ENCODE data around the gene HSPA12A.

The HSPA12A gene

DNA sequence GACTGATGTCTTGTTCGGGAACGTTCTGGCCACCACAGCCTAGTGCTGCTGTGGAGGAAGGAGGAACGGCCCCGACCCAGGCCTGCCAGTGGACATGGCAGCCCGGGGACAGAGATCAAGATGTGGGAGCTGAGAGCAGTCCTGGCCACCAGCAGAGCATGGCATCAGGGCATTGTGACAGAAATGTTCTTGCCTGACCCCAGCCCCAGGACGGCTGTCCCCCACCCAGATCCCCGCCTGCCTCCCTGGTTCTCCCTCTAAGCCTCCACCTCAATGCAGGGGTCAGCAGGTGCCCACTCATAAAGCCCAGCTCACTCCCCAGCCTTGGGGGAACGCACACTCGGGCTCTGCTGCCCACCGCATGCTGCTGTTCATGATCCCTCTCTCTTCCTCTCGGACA lies 42.9 kb upstream of the HSPA12A start:
- TF ChIP-seq, protein P1, sequence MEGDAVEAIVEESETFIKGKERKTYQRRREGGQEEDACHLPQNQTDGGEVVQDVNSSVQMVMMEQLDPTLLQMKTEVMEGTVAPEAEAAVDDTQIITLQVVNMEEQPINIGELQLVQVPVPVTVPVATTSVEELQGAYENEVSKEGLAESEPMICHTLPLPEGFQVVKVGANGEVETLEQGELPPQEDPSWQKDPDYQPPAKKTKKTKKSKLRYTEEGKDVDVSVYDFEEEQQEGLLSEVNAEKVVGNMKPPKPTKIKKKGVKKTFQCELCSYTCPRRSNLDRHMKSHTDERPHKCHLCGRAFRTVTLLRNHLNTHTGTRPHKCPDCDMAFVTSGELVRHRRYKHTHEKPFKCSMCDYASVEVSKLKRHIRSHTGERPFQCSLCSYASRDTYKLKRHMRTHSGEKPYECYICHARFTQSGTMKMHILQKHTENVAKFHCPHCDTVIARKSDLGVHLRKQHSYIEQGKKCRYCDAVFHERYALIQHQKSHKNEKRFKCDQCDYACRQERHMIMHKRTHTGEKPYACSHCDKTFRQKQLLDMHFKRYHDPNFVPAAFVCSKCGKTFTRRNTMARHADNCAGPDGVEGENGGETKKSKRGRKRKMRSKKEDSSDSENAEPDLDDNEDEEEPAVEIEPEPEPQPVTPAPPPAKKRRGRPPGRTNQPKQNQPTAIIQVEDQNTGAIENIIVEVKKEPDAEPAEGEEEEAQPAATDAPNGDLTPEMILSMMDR (IDR thresholded peaks at IDR 0.05; ENCODE audit: unreplicated experiment in 3 of 3): no peak
- H3K4me3 Mint-ChIP-seq: no peak overlapping the region
- peaks cover 39% of the 10 kb centered on the region for H3K27me3 Mint-ChIP-seq (ENCODE audit: low read depth)
- H3K9me3 Mint-ChIP-seq: no peaks in the 10 kb centered on the region
- no peak overlapping the region for H3K27ac Mint-ChIP-seq
- H3K4me1 Mint-ChIP-seq: peaks cover 29% of the 10 kb centered on the region
- H3K36me3 Mint-ChIP-seq (ENCODE audit: low read depth): no peaks in the 10 kb centered on the region

DNA sequence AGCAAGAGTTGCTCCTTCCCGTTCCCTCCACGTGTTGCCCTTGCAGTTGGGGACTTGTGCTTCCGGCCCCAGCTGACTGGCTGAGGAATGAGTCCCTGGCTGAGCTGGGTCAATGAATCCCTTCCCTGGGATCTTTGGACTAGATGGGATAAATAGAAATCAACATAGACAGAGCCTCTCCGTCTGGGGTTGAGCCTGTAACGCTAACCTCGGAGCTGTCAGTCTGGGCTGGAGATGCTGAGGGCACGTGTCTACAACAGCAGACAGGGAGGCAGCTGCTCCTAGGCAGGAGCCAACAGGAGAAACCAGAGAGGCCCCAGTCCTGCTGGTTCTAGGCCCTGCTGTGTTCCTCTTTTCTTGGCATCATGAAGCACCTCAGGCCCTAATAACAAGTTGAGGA lies 42.3 kb upstream of the HSPA12A start:
- H3K27me3 Mint-ChIP-seq (ENCODE audit: low read depth): peaks cover 33% of the 10 kb centered on the region
- H3K27ac Mint-ChIP-seq: peak overlapping the region in 1 of 3 experiments; percentile 10
- TF ChIP-seq, protein P1 (IDR thresholded peaks at IDR 0.05; ENCODE audit: unreplicated experiment in 3 of 3): no peak
- H3K36me3 Mint-ChIP-seq (ENCODE audit: low read depth): no peaks in the 10 kb centered on the region
- no peaks in the 10 kb centered on the region for H3K9me3 Mint-ChIP-seq
- H3K4me3 Mint-ChIP-seq: no peak overlapping the region
- H3K4me1 Mint-ChIP-seq: peaks cover 29% of the 10 kb centered on the region

DNA sequence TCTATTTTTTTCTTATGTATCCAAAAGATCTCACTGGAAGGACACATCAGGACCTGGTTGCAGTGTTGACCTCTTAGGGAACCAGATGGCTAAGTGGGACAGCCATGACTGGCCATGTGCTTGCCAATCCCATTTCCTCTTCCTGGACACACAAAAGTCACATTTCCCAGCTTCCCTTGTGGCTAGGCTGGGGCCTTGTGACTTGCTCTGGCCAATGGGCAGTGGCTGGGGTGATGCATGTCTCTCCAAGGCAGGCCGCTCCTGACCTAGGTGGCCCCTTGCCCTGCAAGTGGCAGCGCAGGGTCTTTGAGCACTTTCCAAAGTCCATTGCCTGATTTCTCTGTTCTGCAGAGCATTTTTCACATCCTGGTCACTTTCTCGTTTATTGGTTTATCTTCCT lies 41.7 kb upstream of the HSPA12A start:
- no peak overlapping the region for H3K4me3 Mint-ChIP-seq
- H3K27me3 Mint-ChIP-seq (ENCODE audit: low read depth): peaks cover 30% of the 10 kb centered on the region
- H3K27ac Mint-ChIP-seq: no peak overlapping the region
- TF ChIP-seq, protein P1 (IDR thresholded peaks at IDR 0.05; ENCODE audit: unreplicated experiment in 3 of 3): no peak
- H3K36me3 Mint-ChIP-seq (ENCODE audit: low read depth): no peaks in the 10 kb centered on the region
- H3K4me1 Mint-ChIP-seq: peaks cover 29% of the 10 kb centered on the region
- no peaks in the 10 kb centered on the region for H3K9me3 Mint-ChIP-seq

DNA sequence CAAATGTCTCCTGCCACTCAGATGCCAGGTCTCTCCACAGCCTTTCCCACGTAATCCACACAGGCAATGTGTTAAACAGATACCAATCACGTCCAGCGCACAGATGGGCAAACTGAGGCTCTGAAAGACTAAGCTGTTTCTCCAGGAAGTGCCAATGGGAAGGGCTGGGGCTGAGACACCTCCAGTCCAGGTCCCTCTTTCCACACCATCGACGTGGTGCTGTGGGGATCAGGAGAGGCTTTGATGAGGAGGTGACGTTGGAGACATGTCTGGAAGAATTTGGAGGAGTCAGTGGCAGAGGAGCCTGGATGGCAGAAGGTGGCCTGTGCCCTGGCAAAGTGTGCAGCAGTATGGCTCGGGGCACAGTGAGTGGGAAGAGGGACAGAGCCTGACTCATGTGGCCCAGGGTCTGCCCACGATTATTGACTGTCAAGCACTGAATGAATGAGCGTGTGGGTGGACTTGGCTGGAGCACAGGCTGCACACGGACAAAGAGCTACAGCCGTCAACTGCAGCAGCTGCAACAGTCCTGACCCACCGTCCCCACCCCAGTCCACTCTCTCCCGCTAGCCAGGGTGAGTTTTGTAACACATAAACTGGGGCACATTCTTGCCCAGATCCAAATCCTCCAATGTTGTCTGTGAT lies 40.8 kb upstream of the HSPA12A start:
- peaks cover 28% of the 10 kb centered on the region for H3K4me1 Mint-ChIP-seq
- H3K27ac Mint-ChIP-seq: no peak overlapping the region
- TF ChIP-seq, protein P1 (IDR thresholded peaks at IDR 0.05; ENCODE audit: unreplicated experiment in 3 of 3): no peak
- H3K27me3 Mint-ChIP-seq (ENCODE audit: low read depth): peaks cover 31% of the 10 kb centered on the region
- H3K36me3 Mint-ChIP-seq (ENCODE audit: low read depth): no peaks in the 10 kb centered on the region
- no peaks in the 10 kb centered on the region for H3K9me3 Mint-ChIP-seq
- H3K4me3 Mint-ChIP-seq: peak overlapping the region in 1 of 3 experiments; percentile 16

DNA sequence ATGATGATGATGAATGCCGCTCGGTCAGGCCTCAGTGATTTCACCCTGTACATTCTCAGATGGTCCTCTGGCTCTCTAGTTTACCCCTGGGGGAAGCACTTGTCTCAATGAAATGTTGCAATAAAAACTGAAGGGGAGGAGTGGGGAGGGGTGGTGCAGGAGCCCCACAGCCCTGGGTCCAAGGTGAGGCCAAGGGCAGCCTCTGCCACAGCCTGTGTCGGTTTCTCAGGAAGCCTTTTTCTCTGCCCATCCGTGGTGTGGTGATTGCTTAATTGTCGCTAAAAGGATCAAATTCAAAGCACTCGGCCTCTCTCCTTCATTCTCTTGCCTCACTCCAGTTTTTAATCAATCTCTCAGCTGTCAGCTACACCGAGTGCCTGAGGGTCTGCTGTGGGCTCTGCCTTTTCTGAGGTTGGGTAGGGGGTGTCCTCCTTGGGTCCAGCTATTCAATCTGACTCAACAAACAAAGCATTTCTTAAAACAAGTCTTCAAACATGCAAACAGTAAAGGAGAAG lies 39.1 kb upstream of the HSPA12A start:
- Mint-ChIP-seq H3K36me3 (ENCODE audit: low read depth) (no peaks in the 10 kb centered on the region), H3K4me3 (no peak overlapping the region), H3K27me3 (ENCODE audit: low read depth) (peaks cover 31% of the 10 kb centered on the region), H3K4me1 (peaks cover 15% of the 10 kb centered on the region), H3K9me3 (no peaks in the 10 kb centered on the region), H3K27ac (no peak overlapping the region)
- TF ChIP-seq, protein P1 (IDR thresholded peaks at IDR 0.05; ENCODE audit: unreplicated experiment in 3 of 3): no peak

DNA sequence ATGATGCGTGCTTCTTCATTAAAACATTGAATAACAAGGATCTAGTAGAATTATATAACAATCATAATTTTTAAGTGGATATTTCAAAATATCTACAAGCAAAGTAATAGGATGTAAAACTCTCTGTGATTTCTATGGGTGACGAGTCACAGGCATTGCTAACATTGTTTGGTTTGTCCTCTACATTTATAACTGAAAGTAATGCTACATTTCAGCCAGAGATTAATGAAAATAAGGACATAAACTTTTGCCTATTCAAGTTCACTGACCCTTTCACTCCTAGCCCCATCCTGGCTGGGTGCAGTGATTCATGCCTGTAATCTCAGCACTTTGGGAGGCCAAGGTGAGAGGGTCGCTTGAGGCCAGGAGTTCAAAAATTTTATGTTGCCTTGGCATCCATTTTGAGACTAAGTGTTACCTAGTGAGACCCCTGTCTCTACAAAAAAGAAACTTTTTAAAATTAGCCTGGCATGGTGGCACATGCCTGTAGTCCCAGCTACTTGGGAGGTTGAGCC lies 38.4 kb upstream of the HSPA12A start:
- TF ChIP-seq, protein P1 (IDR thresholded peaks at IDR 0.05; ENCODE audit: unreplicated experiment in 3 of 3): no peak
- H3K9me3 Mint-ChIP-seq: no peaks in the 10 kb centered on the region
- H3K4me1 Mint-ChIP-seq: peaks cover 19% of the 10 kb centered on the region
- H3K36me3 Mint-ChIP-seq (ENCODE audit: low read depth): no peaks in the 10 kb centered on the region
- H3K4me3 Mint-ChIP-seq: no peak overlapping the region
- H3K27ac Mint-ChIP-seq: no peak overlapping the region
- H3K27me3 Mint-ChIP-seq (ENCODE audit: low read depth): peaks cover 27% of the 10 kb centered on the region

All from nephron (organoid).